ENCODE data around the gene TMEM89.

Gene TMEM89

GRCh38 chr3:48621461-48621869 is at the start of gene TMEM89:
TMEM89 (minus strand) TSS chr3:48621769; CDS start chr3:48621756, 13 bp downstream.
- H3K36me3 ChIP-seq = peaks cover 40 to 48% (median 40%) of the 10 kb centered on the region in 3 donors
- H3K9me3 ChIP-seq = peaks cover 0 to 16% (median 13%) of the 10 kb centered on the region in 3 donors

GRCh38 chr3:48664929-48665328 is 43.4 kb upstream of the TMEM89 start:
- no peak overlapping the region for H3K4me3 ChIP-seq
- peaks cover 0 to 13% of the 10 kb centered on the region in 2 donors for H3K27me3 ChIP-seq
- no peaks in the 10 kb centered on the region for H3K9me3 ChIP-seq
- peaks cover 0 to 32% (median 18%) of the 10 kb centered on the region in 4 donors for H3K4me1 ChIP-seq
- no peak for DNase-seq
- H3K27ac ChIP-seq = peak overlapping the region in 1 of 2 donors; percentile 86
- H3K36me3 ChIP-seq = peaks cover 0 to 9% (median 5%) of the 10 kb centered on the region in 3 donors
- intact Hi-C loops (cut with DNase I; ENCODE audit: low total_unique reads) = no loop called here
- no peak for TF ChIP-seq CTCF (IDR thresholded peaks at IDR 0.05)

More at GRCh38 chr3:48621461-48621869, at the start of gene TMEM89:
- Histone ChIP-seq H3K4me3 (no peak within 1 kb of the TSS), H3K4me1 (peaks cover 0 to 40% (median 30%) of the 10 kb centered on the region in 4 donors), H3K27ac (peak within 1 kb of the TSS; percentile 86 to 93), H3K27me3 (no peaks in the 10 kb centered on the region)
- DNase-seq = no peak
- intact Hi-C loops (cut with DNase I; ENCODE audit: low total_unique reads) = no loop called here
- TF ChIP-seq CTCF (IDR thresholded peaks at IDR 0.05) = no peak

- Histone ChIP-seq H3K27ac (peak overlapping the region; percentile 85 to 86), H3K4me3 (peak overlapping the region; percentile 52 to 56), H3K27me3 (peaks cover 0 to 13% of the 10 kb centered on the region in 2 donors), H3K36me3 (peaks cover 0 to 9% (median 5%) of the 10 kb centered on the region in 3 donors), H3K9me3 (no peaks in the 10 kb centered on the region), H3K4me1 (peaks cover 0 to 32% (median 18%) of the 10 kb centered on the region in 4 donors)
- intact Hi-C loops (cut with DNase I; ENCODE audit: low total_unique reads) = no loop called here
- no peak for TF ChIP-seq CTCF (IDR thresholded peaks at IDR 0.05)
- DNase-seq = no peak
Measured at GRCh38 chr3:48664313-48664644, 42.7 kb upstream of the TMEM89 start.

GRCh38 chr3:48663489-48664312 is 42.1 kb upstream of the TMEM89 start:
- TF ChIP-seq CTCF (IDR thresholded peaks at IDR 0.05) = peak; percentile 60 to 69
- Histone ChIP-seq H3K4me3 (peak overlapping the region; percentile 52 to 56), H3K36me3 (peaks cover 0 to 9% (median 5%) of the 10 kb centered on the region in 3 donors), H3K27me3 (peaks cover 0 to 13% of the 10 kb centered on the region in 2 donors), H3K4me1 (peaks cover 0 to 32% (median 18%) of the 10 kb centered on the region in 4 donors), H3K27ac (peak overlapping the region; percentile 85 to 86), H3K9me3 (no peaks in the 10 kb centered on the region)
- DNase-seq = peak; percentile 91 to 98
- intact Hi-C loops (cut with DNase I; ENCODE audit: low total_unique reads) = no loop called here

GRCh38 chr3:48662753-48663488 is 41.4 kb upstream of the TMEM89 start, which contains the start of gene CELSR3:
CELSR3 (minus strand) TSS chr3:48662886; CDS start chr3:48662634, 252 bp downstream.
- H3K4me3 ChIP-seq = peak within 1 kb of the TSS; percentile 52 to 56
- intact Hi-C loops (cut with DNase I; ENCODE audit: low total_unique reads) = no loop called here
- peak; percentile 72 to 89 for DNase-seq
- no peak for TF ChIP-seq CTCF (IDR thresholded peaks at IDR 0.05)
- H3K9me3 ChIP-seq = no peaks in the 10 kb centered on the region
- peaks cover 0 to 13% of the 10 kb centered on the region in 2 donors for H3K27me3 ChIP-seq
- peaks cover 0 to 9% (median 5%) of the 10 kb centered on the region in 3 donors for H3K36me3 ChIP-seq
- H3K27ac ChIP-seq = peak within 1 kb of the TSS; percentile 85 to 86
- peaks cover 0 to 32% (median 18%) of the 10 kb centered on the region in 4 donors for H3K4me1 ChIP-seq
